OCI-LY3 (cell line): Measurements from ENCODE around the gene ARHGEF11.
A peak's percentile ranks its signal among the peaks of the same experiment; 100 is the strongest.

Source experiments
- H2AFZ ChIP-seq: fragments of 200-600, 300-600 bp; shearing (Covaris generic); 2 replicates; pipeline ENCODE4 v1.6.0; 2014; ENCODE audit warnings: antibody characterized with exemption, low read depth, low read length
- H3K27ac ChIP-seq: fragments of 200-600, 300-600 bp; sonication (generic); 2 replicates; pipeline ENCODE4 v1.5.1; 2014; ENCODE audit warnings: mild to moderate bottlenecking, low read length, moderate library complexity, mixed read lengths
- H3K27me3 ChIP-seq: fragments of 200-600, 300-600 bp; sonication (generic); 2 replicates; pipeline ENCODE4 v1.6.1; 2014; ENCODE audit warnings: low read depth, low read length, mixed read lengths
- H3K36me3 ChIP-seq: fragments of 200-600, 300-600 bp; sonication (generic); replicated peaks from 2 replicates; pipeline ENCODE3; 2014; ENCODE audit warnings: low read depth, low read length, mixed read lengths
- H3K4me1 ChIP-seq: fragments of 300-600, 200-600 bp; sonication (generic); 2 replicates; pipeline ENCODE4 v1.6.1; 2014; ENCODE audit warnings: low read length, mixed read lengths
- H3K4me2 ChIP-seq: fragments of 200-600, 300-600 bp; sonication (generic); 2 replicates; pipeline ENCODE4 v1.6.1; 2014; ENCODE audit warnings: low read length, mixed read lengths
- H3K4me3 ChIP-seq: fragments of 300-600, 200-600 bp; sonication (generic); 2 replicates; pipeline ENCODE4 v1.5.1; 2014; ENCODE audit warnings: antibody characterized with exemption, mild to moderate bottlenecking, low read length, moderate library complexity
- H3K79me2 ChIP-seq: fragments of 300-600, 200-600 bp; shearing (Covaris generic); 2 replicates; pipeline ENCODE4 v1.6.1; 2014; ENCODE audit warnings: mild to moderate bottlenecking, low read length, mixed read lengths
- H3K9ac ChIP-seq: fragments of 300-600, 200-600 bp; shearing (Covaris generic); 2 replicates; pipeline ENCODE4 v1.6.0; 2014; ENCODE audit warnings: mild to moderate bottlenecking, low read length, moderate library complexity
- H3K9me3 ChIP-seq: fragments of 200-600, 300-600 bp; shearing (Covaris generic); 2 replicates; pipeline ENCODE4 v1.6.1; 2014; ENCODE audit warnings: low read length, mixed read lengths; ENCODE audit not compliant: insufficient read depth
- H4K20me1 ChIP-seq: fragments of 200-600, 300-600 bp; sonication (generic); 2 replicates; pipeline ENCODE4 v1.6.1; 2016; ENCODE audit warnings: low read length, mixed read lengths; ENCODE audit not compliant: insufficient read depth
- EZH2phosphoT487 ChIP-seq: fragments of 200-600 bp; shearing (Covaris generic); IDR thresholded peaks from 2 replicates; pipeline ENCODE4 v1.6.1; 2018; ENCODE audit warnings: antibody characterized with exemption, mixed run types, low read depth
- TF ChIP-seq, protein P1 (sequence below): fragments of 200-600, 300-600 bp; sonication (generic); IDR thresholded peaks from 2 replicates; pipeline ENCODE4 v1.5.1; 2014; ENCODE audit warnings: antibody characterized with exemption, low read length, low read depth

Gene ARHGEF11

DNA sequence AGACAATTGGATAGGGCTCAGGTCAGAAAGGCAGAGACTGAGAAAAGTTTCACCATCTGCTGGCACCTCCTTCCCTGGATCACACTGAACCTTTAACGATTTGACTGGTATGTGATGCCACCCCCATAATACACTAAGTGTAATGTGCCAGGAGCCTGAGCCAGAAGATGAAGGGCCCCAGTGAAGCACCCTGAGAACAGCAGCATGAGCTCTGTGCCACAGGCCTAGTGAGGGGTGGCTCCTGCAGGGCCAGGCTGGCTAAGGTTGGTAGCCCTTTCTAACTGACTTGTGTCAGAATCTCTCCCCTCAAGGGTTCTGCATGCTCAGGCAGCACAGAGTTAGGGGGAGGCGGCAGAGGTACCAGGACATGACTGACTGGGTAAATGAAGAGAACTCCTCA lies 38.9 kb downstream of the ARHGEF11 start:
- Histone ChIP-seq H3K79me2 (peaks cover 33% of the 10 kb centered on the region), H3K27ac (no peak overlapping the region), H2AFZ (no peak overlapping the region), H3K9me3 (no peaks in the 10 kb centered on the region), H3K4me3 (no peak overlapping the region), H3K4me1 (peaks cover 31% of the 10 kb centered on the region), H3K9ac (no peak overlapping the region), H3K4me2 (peak overlapping the region; percentile 60), H4K20me1 (peaks cover 36% of the 10 kb centered on the region; the same call in 1 of the 2 replicates), H3K27me3 (no peaks in the 10 kb centered on the region), H3K36me3 (no peaks in the 10 kb centered on the region)
- TF ChIP-seq, protein P1, sequence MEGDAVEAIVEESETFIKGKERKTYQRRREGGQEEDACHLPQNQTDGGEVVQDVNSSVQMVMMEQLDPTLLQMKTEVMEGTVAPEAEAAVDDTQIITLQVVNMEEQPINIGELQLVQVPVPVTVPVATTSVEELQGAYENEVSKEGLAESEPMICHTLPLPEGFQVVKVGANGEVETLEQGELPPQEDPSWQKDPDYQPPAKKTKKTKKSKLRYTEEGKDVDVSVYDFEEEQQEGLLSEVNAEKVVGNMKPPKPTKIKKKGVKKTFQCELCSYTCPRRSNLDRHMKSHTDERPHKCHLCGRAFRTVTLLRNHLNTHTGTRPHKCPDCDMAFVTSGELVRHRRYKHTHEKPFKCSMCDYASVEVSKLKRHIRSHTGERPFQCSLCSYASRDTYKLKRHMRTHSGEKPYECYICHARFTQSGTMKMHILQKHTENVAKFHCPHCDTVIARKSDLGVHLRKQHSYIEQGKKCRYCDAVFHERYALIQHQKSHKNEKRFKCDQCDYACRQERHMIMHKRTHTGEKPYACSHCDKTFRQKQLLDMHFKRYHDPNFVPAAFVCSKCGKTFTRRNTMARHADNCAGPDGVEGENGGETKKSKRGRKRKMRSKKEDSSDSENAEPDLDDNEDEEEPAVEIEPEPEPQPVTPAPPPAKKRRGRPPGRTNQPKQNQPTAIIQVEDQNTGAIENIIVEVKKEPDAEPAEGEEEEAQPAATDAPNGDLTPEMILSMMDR: no peak
- no peak for TF ChIP-seq EZH2phosphoT487

DNA sequence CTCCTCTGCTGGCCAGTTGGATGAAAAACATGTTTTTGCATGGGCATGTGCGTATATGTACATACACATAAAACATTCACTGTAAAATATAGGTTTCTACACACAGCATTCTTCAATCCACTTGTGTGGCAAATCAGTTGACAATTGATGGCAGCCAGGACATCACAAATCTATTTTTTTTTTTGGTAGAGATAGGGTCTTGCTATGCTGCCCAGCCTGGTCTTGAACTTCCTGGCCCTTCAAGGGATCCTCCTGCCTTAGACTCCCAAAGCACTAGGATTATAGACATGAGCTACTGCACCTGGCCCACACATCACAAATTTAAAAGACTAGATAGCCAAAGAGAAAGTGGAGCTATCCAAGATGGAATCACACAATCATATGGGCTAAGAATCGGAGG lies 39.6 kb downstream of the ARHGEF11 start:
- TF ChIP-seq, protein P1: no peak
- TF ChIP-seq EZH2phosphoT487: no peak
- Histone ChIP-seq H3K4me3 (no peak overlapping the region), H4K20me1 (peaks cover 36% of the 10 kb centered on the region; the same call in 1 of the 2 replicates), H3K27me3 (no peaks in the 10 kb centered on the region), H3K4me2 (no peak overlapping the region), H3K36me3 (no peaks in the 10 kb centered on the region), H3K4me1 (peaks cover 31% of the 10 kb centered on the region), H3K9ac (no peak overlapping the region), H2AFZ (no peak overlapping the region), H3K79me2 (peaks cover 31% of the 10 kb centered on the region), H3K9me3 (no peaks in the 10 kb centered on the region), H3K27ac (no peak overlapping the region)

GRCh38 chr1:157004806-157005205 lies 40.7 kb downstream of the ARHGEF11 start:
- peaks cover 29% of the 10 kb centered on the region for H3K79me2 ChIP-seq
- no peaks in the 10 kb centered on the region for H3K27me3 ChIP-seq
- TF ChIP-seq EZH2phosphoT487: no peak
- TF ChIP-seq, protein P1: no peak
- H3K4me2 ChIP-seq: no peak overlapping the region
- H4K20me1 ChIP-seq: peaks cover 36% of the 10 kb centered on the region; the same call in 1 of the 2 replicates
- H2AFZ ChIP-seq: no peak overlapping the region
- H3K9ac ChIP-seq: no peak overlapping the region
- no peaks in the 10 kb centered on the region for H3K9me3 ChIP-seq
- H3K27ac ChIP-seq: no peak overlapping the region
- H3K4me3 ChIP-seq: no peak overlapping the region
- H3K36me3 ChIP-seq: no peaks in the 10 kb centered on the region
- peaks cover 31% of the 10 kb centered on the region for H3K4me1 ChIP-seq

GRCh38 chr1:157004327-157004726 lies 41.2 kb downstream of the ARHGEF11 start:
- Histone ChIP-seq H3K36me3 (no peaks in the 10 kb centered on the region), H3K79me2 (peaks cover 25% of the 10 kb centered on the region), H3K27ac (no peak overlapping the region), H3K27me3 (no peaks in the 10 kb centered on the region), H4K20me1 (peaks cover 31% of the 10 kb centered on the region; the same call in 1 of the 2 replicates), H2AFZ (no peak overlapping the region), H3K4me1 (peaks cover 30% of the 10 kb centered on the region), H3K9me3 (no peaks in the 10 kb centered on the region), H3K4me2 (no peak overlapping the region), H3K9ac (no peak overlapping the region), H3K4me3 (no peak overlapping the region)
- TF ChIP-seq EZH2phosphoT487: no peak
- TF ChIP-seq, protein P1: no peak
